OCI-LY1 (cell line): Measurements from ENCODE around the gene CHRM5.

Experiments used
- CTCF ChIP-seq: fragments of 200-600 bp; sonication (generic), shearing (Covaris generic); IDR thresholded peaks from 2 replicates; pipeline ENCODE4 v1.5.1; 2017; ENCODE audit warnings: mild to moderate bottlenecking, antibody characterized with exemption, low read length, moderate library complexity, mixed read lengths
- EZH2 ChIP-seq: fragments of 200-600 bp; sonication (generic), shearing (Covaris generic); IDR thresholded peaks from 2 replicates; pipeline ENCODE4 v1.8.0; 2017; ENCODE audit warnings: borderline replicate concordance, mixed run types, mild to moderate bottlenecking, antibody characterized with exemption, low read length, moderate library complexity, mixed read lengths

- no peak for TF ChIP-seq CTCF
- no peak for TF ChIP-seq EZH2
Observed at GRCh38 chr15:33968821-33969220, 524 bp downstream of the CHRM5 start.
